ENCODE measurements around the gene RGL2. TPM values are rescaled to one million over a fixed set of nuclear protein-coding genes. Genes with fewer than 3 reads are reported as not detected.
A peak's percentile ranks its signal among the peaks of the same experiment; 100 is the strongest.

The RGL2 gene
- total RNA-seq, 1 experiment from 2014 or later: 48.8 TPM

DNA sequence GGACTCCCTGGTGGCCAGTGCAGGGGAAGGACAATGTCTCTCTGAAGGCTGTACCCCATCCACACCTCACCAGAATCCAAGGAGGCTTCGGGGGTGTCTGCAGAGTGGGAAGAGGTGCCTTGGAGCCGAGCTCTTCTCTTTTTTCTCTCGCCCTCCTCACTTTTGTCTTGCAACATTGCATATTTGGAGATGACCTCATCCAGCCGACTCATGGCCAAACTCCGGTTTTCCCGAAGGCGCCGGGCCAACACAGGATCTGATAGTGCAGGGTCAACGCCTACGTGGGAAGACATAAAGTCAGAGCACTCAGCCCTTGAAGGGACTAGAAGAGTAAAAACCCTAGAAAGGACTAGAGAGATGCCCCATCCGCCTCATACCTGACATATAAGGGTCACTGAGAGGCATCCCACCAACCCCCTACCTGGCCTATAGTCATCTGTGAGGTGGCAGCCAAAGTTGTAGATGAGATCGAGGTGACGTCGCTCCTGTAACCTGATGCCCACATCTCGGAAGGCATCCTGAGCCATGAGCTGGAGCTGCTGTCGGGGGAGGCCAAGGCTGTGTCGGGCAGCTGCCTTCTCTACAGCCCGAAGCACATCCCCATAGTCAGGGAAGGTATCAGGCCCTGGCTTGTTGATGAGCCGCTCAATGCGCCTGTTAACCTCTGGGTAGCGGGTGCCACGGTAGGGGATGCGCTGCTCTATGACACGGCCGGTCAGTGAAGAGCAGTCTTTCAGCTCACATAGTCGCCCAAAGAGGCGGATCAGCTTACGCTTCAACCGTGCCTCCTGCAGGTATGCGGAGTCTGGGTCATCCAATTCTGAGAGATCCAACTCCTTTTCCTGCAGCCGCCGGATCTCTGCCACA, 21.8 kb upstream of the RGL2 start:
- Histone ChIP-seq H3K9me3 (ENCODE audit: low read depth, low read length, poor library complexity, severe bottlenecking) (no peaks in the 10 kb centered on the region), H3K4me3 (ENCODE audit: low read depth, low read length, poor library complexity, severe bottlenecking) (peak overlapping the region; percentile 78), H3K4me1 (ENCODE audit: insufficient read depth, low read length, poor library complexity, severe bottlenecking) (peaks cover 34% of the 10 kb centered on the region), H3K27ac (ENCODE audit: low read depth, low read length, poor library complexity, severe bottlenecking) (peak overlapping the region; percentile 83), H3K36me3 (ENCODE audit: insufficient read depth, low read length, poor library complexity, severe bottlenecking) (peaks cover 35% of the 10 kb centered on the region), H3K27me3 (replicated peaks; ENCODE audit: insufficient read depth, low read depth, low read length, poor library complexity) (no peaks in the 10 kb centered on the region)
- POLR2A ChIA-PET (ENCODE audit: low non-redundant PET): no interaction called here
- TF ChIP-seq EZH2 (IDR thresholded peaks at IDR 0.05; ENCODE audit: borderline replicate concordance, low read depth, low read length, poor library complexity, severe bottlenecking): no peak
- CTCF ChIA-PET: no interaction called here
- BruUV-seq (replicated peaks): no TSS peak
- intact Hi-C loops (cut with micrococcal nuclease; ENCODE audit: unreplicated experiment): no loop called here
- DNase-seq (ENCODE audit: low spot score): no peak

DNA sequence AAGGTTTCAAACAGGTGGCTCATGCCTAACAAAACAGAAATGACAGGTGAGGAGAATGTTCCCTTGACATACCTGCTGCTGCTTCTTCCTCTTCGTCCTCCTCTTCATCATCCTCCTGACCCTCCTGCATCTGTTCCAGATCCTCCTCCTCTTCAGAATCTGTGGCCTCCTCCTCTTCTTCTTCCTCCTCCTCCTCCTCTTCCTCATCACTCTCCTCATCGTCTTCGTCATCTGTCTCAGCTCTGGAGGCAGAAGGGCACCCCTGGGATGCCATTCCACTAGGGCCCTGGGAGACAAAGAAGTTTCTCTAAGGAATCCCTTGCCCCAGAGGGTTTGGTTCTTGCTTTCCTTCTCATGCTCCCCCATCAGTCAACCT, 21.2 kb upstream of the RGL2 start:
- POLR2A ChIA-PET (ENCODE audit: low non-redundant PET): interaction anchor here (0.6 kb wide), 1 partner anchor 11 kb away, joined by 5 read pairs; no protein-coding TSS in a partner anchor
- TF ChIP-seq, protein P1, sequence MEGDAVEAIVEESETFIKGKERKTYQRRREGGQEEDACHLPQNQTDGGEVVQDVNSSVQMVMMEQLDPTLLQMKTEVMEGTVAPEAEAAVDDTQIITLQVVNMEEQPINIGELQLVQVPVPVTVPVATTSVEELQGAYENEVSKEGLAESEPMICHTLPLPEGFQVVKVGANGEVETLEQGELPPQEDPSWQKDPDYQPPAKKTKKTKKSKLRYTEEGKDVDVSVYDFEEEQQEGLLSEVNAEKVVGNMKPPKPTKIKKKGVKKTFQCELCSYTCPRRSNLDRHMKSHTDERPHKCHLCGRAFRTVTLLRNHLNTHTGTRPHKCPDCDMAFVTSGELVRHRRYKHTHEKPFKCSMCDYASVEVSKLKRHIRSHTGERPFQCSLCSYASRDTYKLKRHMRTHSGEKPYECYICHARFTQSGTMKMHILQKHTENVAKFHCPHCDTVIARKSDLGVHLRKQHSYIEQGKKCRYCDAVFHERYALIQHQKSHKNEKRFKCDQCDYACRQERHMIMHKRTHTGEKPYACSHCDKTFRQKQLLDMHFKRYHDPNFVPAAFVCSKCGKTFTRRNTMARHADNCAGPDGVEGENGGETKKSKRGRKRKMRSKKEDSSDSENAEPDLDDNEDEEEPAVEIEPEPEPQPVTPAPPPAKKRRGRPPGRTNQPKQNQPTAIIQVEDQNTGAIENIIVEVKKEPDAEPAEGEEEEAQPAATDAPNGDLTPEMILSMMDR (conservative IDR thresholded peaks at IDR 0.05; ENCODE audit: low read depth, low read length): no peak
- TF ChIP-seq EZH2 (IDR thresholded peaks at IDR 0.05; ENCODE audit: borderline replicate concordance, low read depth, low read length, poor library complexity, severe bottlenecking): no peak
- no peak overlapping the region for H3K4me3 ChIP-seq (ENCODE audit: low read depth, low read length, poor library complexity, severe bottlenecking)
- no peak for DNase-seq (ENCODE audit: low spot score)
- H3K27me3 ChIP-seq (replicated peaks; ENCODE audit: insufficient read depth, low read depth, low read length, poor library complexity): no peaks in the 10 kb centered on the region
- CTCF ChIA-PET: no interaction called here
- H3K9me3 ChIP-seq (ENCODE audit: low read depth, low read length, poor library complexity, severe bottlenecking): no peaks in the 10 kb centered on the region
- intact Hi-C loops (cut with micrococcal nuclease; ENCODE audit: unreplicated experiment): loop anchor here (5.0 to 10.0 kb wide), 2 partner anchors 72 to 95 kb away; partner anchors contain the start of genes CUTA, KIFC1 and PHF1
- peaks cover 35% of the 10 kb centered on the region for H3K36me3 ChIP-seq (ENCODE audit: insufficient read depth, low read length, poor library complexity, severe bottlenecking)
- BruUV-seq (replicated peaks): no TSS peak
- peak overlapping the region; percentile 83 for H3K27ac ChIP-seq (ENCODE audit: low read depth, low read length, poor library complexity, severe bottlenecking)
- H3K4me1 ChIP-seq (ENCODE audit: insufficient read depth, low read length, poor library complexity, severe bottlenecking): peaks cover 40% of the 10 kb centered on the region

DNA sequence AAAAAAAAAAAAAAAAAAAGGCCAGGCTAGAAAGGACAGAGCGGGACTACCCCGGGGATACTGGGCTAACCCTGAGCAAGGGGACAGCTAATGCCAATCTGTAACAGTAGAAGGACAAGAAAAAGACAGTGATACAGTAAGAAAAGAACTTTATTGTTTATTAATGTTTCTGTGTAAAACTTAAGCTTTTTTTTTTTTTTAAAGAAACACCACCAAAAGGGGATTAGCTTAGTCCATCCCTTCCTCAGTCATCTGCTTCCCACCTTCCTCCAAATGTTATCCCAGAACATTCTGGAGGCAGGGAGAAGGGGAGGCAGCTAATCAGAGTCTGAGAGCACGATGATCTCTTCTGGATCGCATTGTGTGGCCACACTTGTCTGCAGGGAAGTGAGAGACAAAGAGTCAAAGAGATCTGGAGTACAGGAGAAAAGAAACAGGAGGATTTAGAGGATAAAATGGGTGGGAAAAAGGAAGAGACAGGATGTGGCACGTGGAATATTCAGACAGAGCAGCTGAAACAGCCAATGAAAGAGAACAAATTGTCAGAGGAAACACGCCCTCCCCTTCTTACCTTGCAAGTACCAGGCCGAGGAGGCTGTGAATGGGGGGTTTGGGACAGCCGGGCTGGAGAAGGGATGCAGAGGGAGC, 19.8 kb upstream of the RGL2 start:
- BruUV-seq (replicated peaks): no TSS peak
- POLR2A ChIA-PET (ENCODE audit: low non-redundant PET): interaction anchor here (0.7 kb wide), 1 partner anchor 26 kb away, joined by 5 read pairs; no protein-coding TSS in a partner anchor
- H3K27me3 ChIP-seq (replicated peaks; ENCODE audit: insufficient read depth, low read depth, low read length, poor library complexity): no peaks in the 10 kb centered on the region
- DNase-seq (ENCODE audit: low spot score): no peak
- intact Hi-C loops (cut with micrococcal nuclease; ENCODE audit: unreplicated experiment): loop anchor here (5.0 to 10.0 kb wide), 2 partner anchors 74 to 96 kb away; partner anchors contain the start of genes CUTA, KIFC1 and PHF1
- peaks cover 35% of the 10 kb centered on the region for H3K36me3 ChIP-seq (ENCODE audit: insufficient read depth, low read length, poor library complexity, severe bottlenecking)
- peak overlapping the region; percentile 77 for H3K27ac ChIP-seq (ENCODE audit: low read depth, low read length, poor library complexity, severe bottlenecking)
- H3K4me3 ChIP-seq (ENCODE audit: low read depth, low read length, poor library complexity, severe bottlenecking): peak overlapping the region; percentile 55
- CTCF ChIA-PET: interaction anchor here (0.6 to 1.6 kb wide), 3 partner anchors 19 to 66 kb away, joined by 4 to 22 read pairs (median 16); no protein-coding TSS in a partner anchor
- H3K4me1 ChIP-seq (ENCODE audit: insufficient read depth, low read length, poor library complexity, severe bottlenecking): peaks cover 35% of the 10 kb centered on the region
- TF ChIP-seq, protein P1 (conservative IDR thresholded peaks at IDR 0.05; ENCODE audit: low read depth, low read length): no peak
- TF ChIP-seq EZH2 (IDR thresholded peaks at IDR 0.05; ENCODE audit: borderline replicate concordance, low read depth, low read length, poor library complexity, severe bottlenecking): no peak
- H3K9me3 ChIP-seq (ENCODE audit: low read depth, low read length, poor library complexity, severe bottlenecking): no peaks in the 10 kb centered on the region
